Stimulated activated CD4-positive, alpha-beta T cell treated with anti-CD3 and anti-CD28 coated beads, TNF-alpha, amount 100 ng/mL, for 4 hours (primary cell): ENCODE data around the gene DOK4.
A peak's percentile ranks its signal among the peaks of the same experiment; 100 is the strongest.

Source experiments
- DNase-seq, 3 experiments: peaks; one replicate each; pipeline ENCODE4 v3.0.0-alpha.2; 2020; ENCODE audit warnings: low read depth in 3 of 3

Gene DOK4

DNA sequence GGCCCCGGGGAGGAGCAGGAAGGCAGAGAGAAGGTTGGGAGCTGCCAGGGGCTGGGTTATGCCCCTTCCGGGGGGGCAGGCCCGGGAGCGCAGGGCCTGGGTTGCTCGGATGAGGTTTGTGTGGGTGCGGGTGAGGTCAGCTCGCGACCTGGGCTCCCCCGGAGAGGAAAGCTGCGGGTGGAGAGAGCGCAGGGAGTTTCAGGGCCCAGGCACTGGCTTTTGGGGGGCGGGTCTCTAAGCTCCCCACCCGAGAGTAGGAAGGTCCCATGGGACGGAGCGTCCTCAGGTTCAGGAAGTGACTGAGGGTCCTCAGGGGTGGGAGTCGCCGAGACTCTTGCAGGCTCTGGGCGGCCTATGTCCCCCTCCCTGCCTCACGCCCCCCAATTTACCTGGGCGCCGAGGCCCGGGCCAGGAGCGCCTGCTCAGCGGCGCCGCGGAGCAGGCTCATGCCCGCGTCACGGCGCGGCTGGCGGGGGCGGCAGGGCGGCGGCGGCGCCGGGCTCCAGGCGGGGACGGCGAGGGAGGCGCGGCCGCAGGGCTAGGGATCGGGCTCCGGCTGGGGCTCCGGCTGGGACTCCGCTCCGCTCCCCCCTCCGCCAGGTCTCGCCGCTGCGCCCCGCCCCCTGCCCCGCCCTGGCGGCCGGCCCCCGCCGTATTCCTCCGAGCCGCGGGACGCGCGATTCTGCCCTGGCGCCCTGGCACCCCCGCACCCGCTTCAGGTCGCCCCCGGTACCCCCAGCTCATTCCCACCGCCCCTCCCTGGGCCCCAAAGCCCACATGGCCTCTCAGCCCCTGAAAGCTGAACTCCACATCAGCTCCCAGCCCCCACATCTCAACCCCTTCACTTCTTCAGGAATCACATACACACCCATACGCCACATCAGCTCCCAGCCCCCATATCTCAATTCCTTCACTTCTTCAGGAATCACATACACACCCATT is at the start of gene DOK4:
DOK4 (minus strand) TSS at position 578 of the 942 bp plus-strand sequence. CDS start 6,986 bp downstream, outside the sequence.
- DNase-seq = peak; percentile 64 to 80 (median 71)

GRCh38 chr16:57535680-57536305 is 49.5 kb upstream of the DOK4 start:
- peak; percentile 85 to 91 (median 89) for DNase-seq

DNA sequence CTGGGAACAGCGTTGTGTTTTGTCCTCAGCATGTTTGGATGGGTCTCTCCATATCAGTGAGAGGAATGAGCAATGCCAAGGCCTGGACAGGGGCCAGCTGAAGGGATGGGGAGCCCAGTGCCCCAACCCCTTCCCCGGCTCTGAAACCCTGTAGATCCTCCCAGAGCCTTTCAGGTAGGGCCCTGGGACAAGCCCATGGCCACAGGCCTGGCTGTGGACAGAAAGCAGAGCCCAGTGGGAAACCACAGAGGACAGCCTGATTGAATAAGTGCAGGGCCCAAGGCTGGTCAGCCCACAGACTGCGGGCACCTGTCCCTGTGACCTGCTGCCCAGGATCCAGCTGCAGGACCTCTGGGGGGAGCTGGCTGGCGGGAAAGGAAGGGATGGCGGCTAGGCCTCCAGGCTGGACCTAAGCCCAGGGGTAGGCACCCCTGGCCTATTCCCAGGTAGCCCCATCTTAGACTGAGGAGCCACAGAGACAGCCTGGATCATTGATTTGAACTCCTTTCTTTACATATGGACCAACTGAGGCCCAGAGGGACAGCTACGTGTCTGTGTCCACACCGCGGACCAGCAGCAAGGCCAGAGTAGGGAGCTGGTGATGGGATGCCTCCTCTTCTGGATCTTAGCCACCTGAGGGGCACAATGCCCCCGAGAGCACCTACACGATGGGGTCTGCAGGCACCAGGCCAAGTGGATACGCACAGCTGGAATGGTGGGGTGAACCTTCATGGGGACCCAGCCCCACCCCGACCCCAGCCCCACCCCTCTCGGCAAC is 48.8 kb upstream of the DOK4 start:
- DNase-seq = no peak

DNA sequence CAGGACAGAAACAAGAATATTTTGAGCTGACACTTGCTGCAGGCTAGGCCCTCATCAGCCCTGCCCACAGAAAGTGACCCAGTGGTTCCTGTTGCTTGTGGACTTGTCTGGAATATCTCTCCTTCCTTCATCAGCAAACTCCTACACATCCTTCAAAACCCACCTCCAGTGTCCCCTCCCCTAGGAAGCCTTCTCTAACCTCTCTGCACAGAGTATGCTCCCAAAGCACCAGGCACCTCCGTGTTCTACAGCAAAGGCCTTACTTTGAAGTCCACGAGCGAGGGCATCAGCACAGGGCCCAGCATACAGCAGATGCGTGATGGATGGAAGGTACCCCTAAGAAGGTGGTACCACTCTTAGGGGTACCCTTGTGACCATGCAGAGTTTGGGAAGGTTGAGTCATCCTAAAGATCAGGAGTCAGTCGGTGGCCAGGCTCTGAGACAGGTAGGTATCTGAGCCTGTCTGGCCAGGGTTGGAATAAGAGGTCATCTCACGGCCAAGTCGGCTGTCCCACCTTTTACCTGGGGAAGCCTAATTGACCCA is 48.1 kb upstream of the DOK4 start:
- no peak for DNase-seq

GRCh38 chr16:57533431-57534336 is 47.4 kb upstream of the DOK4 start:
- no peak for DNase-seq

GRCh38 chr16:57532266-57532625 is 46.0 kb upstream of the DOK4 start:
- DNase-seq = no peak

- DNase-seq = no peak
These were observed 45.5 kb upstream of the DOK4 start for GRCh38 chr16:57531635-57532265.

DNA sequence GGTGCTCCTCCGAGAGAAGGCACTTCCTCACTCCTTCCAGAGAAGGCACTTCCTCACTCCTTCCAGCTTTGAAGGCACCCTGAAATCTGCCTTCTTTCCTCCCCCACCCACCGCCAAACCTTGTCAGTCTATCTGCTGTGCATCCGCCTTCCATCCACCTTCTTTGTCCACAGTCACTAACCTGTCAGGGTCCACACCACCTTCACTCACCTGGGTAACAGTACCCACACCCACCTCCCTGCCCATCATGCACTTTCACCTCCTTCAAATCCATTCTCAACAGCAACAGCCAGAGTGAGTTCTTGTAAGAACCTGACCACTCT is 44.9 kb upstream of the DOK4 start:
- DNase-seq = no peak

DNA sequence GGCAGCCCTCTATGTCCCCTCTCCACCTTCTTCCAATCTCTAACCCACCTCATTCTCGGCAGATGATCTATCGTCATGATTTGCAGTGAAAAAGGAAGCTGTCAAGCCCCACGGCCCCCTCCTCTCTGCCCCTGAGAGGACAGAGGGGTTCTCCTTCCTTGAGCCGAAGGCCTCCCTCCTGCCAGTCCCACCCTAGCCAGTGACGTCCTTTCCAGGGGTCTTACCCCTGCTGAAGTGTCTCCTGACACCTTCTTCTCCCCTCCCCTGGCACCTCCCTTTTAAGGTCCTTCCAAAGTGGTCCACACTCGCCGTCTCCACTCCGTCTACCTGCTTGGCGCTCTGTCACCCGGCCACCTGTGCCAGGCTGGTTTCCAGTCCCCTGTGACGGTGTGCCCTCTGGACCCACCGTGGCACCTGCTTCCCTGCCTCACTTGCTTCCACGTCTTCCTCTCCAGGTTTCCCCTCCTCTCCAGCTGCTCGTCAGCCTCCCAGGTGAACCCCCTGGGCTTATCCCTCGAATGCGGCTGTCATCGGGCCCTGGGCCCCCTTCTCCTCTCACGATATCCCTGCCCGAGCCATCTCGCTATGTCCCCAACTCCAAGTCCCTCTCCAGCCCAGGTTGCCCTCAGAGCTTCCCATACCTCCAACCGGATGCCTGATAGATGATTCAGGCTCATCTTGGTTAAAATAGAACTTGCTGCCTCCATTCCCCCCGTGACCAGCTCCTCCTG is 44.4 kb upstream of the DOK4 start:
- DNase-seq = no peak

DNA sequence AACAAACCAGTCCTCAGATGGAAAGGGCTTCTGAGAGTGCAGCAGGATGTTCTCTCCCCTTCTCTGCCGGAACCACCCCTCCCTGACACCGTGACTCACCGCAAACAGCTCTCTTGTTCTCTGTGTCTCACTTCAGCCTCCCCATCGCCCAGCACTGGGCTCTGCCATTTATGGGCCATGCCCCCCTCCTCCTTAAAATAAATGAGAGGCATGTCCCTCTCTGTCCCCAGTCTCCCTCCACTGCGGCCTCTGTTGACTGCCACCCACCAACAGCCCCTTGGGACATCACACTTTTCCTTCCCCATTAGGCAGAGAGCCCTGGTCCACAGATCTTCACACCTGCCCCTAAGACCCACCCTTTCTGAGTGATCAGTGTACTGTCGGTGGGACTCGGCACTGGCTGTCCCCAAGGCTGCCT is 43.8 kb upstream of the DOK4 start:
- peak in 2 of 3 experiments; percentile 59 to 67 for DNase-seq

DNA sequence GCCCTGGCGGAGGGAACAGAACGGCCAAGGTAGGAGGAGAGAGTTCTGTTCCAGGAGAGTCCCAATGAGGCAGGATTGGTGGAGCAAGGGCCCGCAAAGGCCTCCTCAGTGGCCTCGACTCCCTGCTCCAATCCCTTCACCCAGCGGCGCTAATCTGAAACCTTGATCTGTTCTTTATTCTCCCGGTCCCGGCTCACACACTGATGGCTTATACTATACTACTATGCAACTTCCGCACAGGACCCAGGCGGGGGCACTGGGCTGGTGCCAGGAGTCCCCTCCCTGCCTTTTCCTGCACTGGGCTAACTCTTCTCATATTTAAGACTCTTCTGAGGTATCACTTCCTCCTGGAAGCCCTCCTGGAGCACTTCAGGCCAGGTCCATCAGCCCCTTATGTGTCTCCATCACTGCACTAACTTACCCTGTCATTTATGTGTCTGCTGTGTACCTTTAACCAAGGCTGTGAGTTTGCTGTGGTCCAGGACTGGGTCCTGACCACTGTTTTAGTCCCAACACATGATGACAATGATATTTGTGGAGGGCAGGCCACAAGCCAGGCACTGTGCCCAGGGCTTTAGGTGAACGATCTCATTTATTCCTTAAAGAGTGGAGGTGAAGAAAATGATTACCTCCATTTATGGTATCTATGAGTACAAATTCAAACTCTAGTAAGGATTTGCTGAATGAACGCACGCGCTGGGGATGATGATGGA is 43.3 kb upstream of the DOK4 start:
- no peak for DNase-seq

DNA sequence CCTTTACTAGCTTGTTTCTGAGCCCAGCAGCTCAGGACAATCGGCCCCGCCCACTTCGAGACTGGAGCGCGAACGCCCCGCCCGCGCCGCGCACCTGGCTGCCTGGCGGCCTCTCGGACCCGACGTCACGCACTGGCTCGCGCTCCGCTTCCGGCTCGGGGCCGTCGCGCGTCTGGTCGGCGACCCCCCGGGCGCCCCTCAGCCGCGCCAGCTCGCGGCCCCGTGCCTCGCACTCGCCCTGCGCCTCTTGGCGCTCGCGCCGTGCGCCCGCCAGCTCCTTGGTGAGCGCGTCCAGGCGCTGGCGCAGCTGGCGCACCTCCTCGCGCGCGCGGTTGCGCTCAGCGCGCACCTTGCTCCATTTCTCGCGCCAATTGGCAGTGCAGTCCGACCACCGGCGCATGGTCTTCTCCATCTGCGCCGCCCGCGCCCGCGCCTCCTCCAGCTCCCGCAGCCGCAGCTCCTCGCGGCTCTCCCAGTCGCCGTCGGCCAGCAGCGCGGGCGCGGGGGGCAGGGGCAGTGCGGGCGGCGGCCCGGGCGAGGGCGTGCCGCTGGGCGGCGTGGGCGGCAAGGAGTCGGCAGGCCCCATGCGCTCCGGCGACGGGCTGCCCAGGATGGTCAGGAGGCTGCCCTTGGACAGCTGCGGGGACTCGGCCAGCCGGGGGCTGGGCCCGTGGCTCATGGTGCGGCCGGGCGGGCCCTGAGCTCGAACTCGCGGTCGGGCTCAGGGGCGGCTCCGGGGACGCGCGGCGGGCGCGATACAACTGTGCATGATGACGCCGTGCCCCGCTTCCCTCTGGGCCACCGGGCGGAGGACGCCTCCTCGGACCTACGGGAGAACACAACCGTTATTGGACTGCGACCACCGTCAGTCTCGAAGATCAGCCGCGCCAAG is 42.5 kb upstream of the DOK4 start:
- DNase-seq = no peak

GRCh38 chr16:57527610-57528360 is 41.5 kb upstream of the DOK4 start:
- DNase-seq = no peak

DNA sequence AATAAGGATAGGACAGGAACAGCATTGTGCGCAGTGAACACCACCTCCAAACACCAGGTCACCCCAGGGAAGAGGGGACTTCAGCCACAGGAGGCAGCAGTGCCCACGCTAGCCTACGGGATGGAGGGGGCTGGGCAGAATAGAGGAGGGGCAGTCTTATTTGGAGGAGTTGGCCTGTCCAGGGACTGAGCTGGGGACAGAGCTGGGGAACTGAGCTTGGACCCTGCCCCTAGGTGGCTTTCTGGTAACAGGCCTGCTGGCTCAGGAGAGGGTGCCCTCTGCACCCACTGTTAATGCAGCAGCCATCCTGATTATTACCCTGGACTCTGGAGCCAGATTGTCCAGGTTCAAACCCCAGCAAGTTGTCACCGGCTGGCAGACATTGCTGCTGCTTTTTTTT is 40.7 kb upstream of the DOK4 start:
- DNase-seq = no peak

GRCh38 chr16:57526498-57526897 is 40.2 kb upstream of the DOK4 start:
- no peak for DNase-seq

- DNase-seq = no peak
These were observed 39.5 kb upstream of the DOK4 start for GRCh38 chr16:57525761-57526160.

DNA sequence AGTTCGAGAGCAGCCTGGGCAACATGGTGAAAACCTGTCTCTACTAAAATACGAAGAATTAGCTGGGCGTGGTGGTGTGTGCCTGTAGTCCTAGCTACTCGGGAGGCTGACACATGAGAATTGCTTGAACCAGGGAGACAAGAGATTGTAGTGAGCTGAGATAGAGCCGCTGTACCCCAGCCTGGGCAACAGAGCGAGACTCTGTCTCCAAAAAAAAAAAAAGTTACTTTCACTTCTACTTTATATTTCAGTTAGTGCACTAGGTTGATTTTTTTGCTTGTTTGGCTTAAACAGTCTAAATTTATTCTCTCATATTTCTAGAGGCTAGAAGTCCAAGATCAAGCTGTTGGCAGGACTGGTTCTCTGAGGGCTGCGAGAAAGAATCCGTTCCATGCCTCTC is 36.7 kb upstream of the DOK4 start:
- no peak for DNase-seq
